H1 (cell line): ENCODE data around the gene BCKDHB. TPM values are rescaled to one million over a fixed set of nuclear protein-coding genes. Genes with fewer than 3 reads are reported as not detected.

ENCODE experiments used
- CTCF ChIA-PET: fragments of 300-600 bp; sonication (Branson Sonifier 250); formaldehyde crosslinking; loops from one replicate; lab custom pipeline; 2021; ENCODE audit not compliant: partially characterized antibody; lab: Charles Lee
- POLR2A ChIA-PET: fragments of 300-600 bp; sonication (Branson Sonifier 250); formaldehyde crosslinking; loops from one replicate; lab custom pipeline; 2021; ENCODE audit warnings: inconsistent platforms; ENCODE audit not compliant: partially characterized antibody; lab: Charles Lee
- DNase-seq, 2 experiments: peaks; one replicate each; pipeline versions ENCODE4 v3.0.0 to v3.0.0-alpha.2; 2010 to 2022; ENCODE audit warnings: low spot score in 2 of 2, low read depth in 1 of 2, mixed read lengths in 1 of 2
- FAIRE-seq: peaks from 2 replicates; lab custom pipeline; 2011; peaks lifted over from hg19 to GRCh38; lab: Jason Lieb, UNC
- H2AFZ ChIP-seq: 2 replicates; pipeline ENCODE4 v1.8.1; 2012; ENCODE audit warnings: low read length, inconsistent platforms
- H2AK5ac ChIP-seq: 2 replicates; pipeline ENCODE4 v1.6.1; 2013; ENCODE audit warnings: low read depth, low read length
- H2BK120ac ChIP-seq: replicated peaks from 2 replicates; pipeline ENCODE3; 2013; ENCODE audit warnings: low read depth, low read length, inconsistent platforms
- H2BK12ac ChIP-seq: 2 replicates; pipeline ENCODE4 v1.6.1; 2013; ENCODE audit warnings: low read depth, low read length
- H2BK15ac ChIP-seq: 2 replicates; pipeline ENCODE4 v1.6.1; 2013; ENCODE audit warnings: low read length
- H2BK20ac ChIP-seq: 2 replicates; pipeline ENCODE4 v1.6.1; 2013; ENCODE audit warnings: low read length
- H2BK5ac ChIP-seq: 2 replicates; pipeline ENCODE4 v1.6.1; 2013; ENCODE audit warnings: low read depth, low read length
- H3K14ac ChIP-seq: 2 replicates; pipeline ENCODE4 v1.6.1; 2013; ENCODE audit warnings: inconsistent platforms; ENCODE audit not compliant: insufficient read length
- H3K18ac ChIP-seq: 2 replicates; pipeline ENCODE4 v1.6.1; 2013; ENCODE audit warnings: low read length; ENCODE audit errors: extremely low read depth
- H3K23ac ChIP-seq: 2 replicates; pipeline ENCODE4 v1.6.1; 2013; ENCODE audit warnings: inconsistent platforms; ENCODE audit not compliant: insufficient read length
- H3K23me2 ChIP-seq: 2 replicates; pipeline ENCODE4 v1.6.1; 2013; ENCODE audit warnings: low read depth, low read length
- H3K27ac ChIP-seq: 2 replicates; pipeline ENCODE4 v1.6.1; 2011; ENCODE audit warnings: low read depth, low read length, inconsistent platforms
- H3K27me3 ChIP-seq, 4 experiments: replicated peaks in 1 of 4; 1 replicate in 1 of 4; 2 replicates in 3 of 4; pipeline versions ENCODE4 v1.6.1 to v1.8.1; 2011 to 2013; ENCODE audit warnings: low read length in 3 of 4, mild to moderate bottlenecking in 3 of 4, inconsistent platforms in 2 of 4, mixed read lengths in 2 of 4, moderate library complexity in 1 of 4; ENCODE audit not compliant: control insufficient read depth in 3 of 4, insufficient read depth in 3 of 4; ENCODE audit errors: extremely low read depth in 1 of 4
- H3K36me3 ChIP-seq, 4 experiments: 2 replicates each; pipeline versions ENCODE4 v1.6.1 to v1.8.1; 2011 to 2013; ENCODE audit warnings: mild to moderate bottlenecking in 4 of 4, low read length in 3 of 4, moderate library complexity in 2 of 4, control low read depth in 1 of 4, inconsistent platforms in 1 of 4; ENCODE audit not compliant: insufficient read depth in 4 of 4, control insufficient read depth in 2 of 4
- H3K4ac ChIP-seq: replicated peaks from 2 replicates; pipeline ENCODE3; 2013; ENCODE audit warnings: low read length, low read depth, mixed read lengths, inconsistent platforms; ENCODE audit not compliant: insufficient read length
- H3K4me1 ChIP-seq, 4 experiments: replicated peaks in 1 of 4; 1 replicate in 1 of 4; 2 replicates in 3 of 4; pipeline versions ENCODE4 v1.6.1 to v1.8.1; 2011 to 2013; ENCODE audit warnings: low read length in 3 of 4, inconsistent platforms in 2 of 4, mixed read lengths in 1 of 4; ENCODE audit not compliant: insufficient read depth in 4 of 4, control insufficient read depth in 3 of 4
- H3K4me2 ChIP-seq, 2 experiments: 2 replicates each; pipeline versions ENCODE4 v1.6.1 to v1.8.1; 2011 to 2013; ENCODE audit warnings: low read depth in 2 of 2, low read length in 2 of 2, control low read depth in 1 of 2, inconsistent platforms in 1 of 2, mild to moderate bottlenecking in 1 of 2; ENCODE audit not compliant: insufficient read depth in 1 of 2
- H3K4me3 ChIP-seq, 4 experiments: fragments of 200-600, 300-600 bp in 1 of 4; sonication (generic), shearing (Covaris generic), sonication (Bioruptor Twin) in 1 of 4; 2 replicates each; pipeline versions ENCODE4 v1.5.1 to v1.8.1; 2011 to 2016; ENCODE audit warnings: low read length in 4 of 4, low read depth in 3 of 4, control low read depth in 2 of 4, inconsistent platforms in 2 of 4, mild to moderate bottlenecking in 2 of 4, mixed read lengths in 1 of 4, moderate library complexity in 1 of 4; ENCODE audit not compliant: insufficient read depth in 2 of 4; ENCODE audit errors: extremely low read depth in 1 of 4
- H3K56ac ChIP-seq: replicated peaks from 2 replicates; pipeline ENCODE3; 2013; ENCODE audit warnings: low read depth, mild to moderate bottlenecking, mixed read lengths, low read length, inconsistent platforms; ENCODE audit not compliant: insufficient read length
- H3K79me1 ChIP-seq: 2 replicates; pipeline ENCODE4 v1.6.1; 2013; ENCODE audit warnings: low read depth, low read length, control low read depth
- H3K79me2 ChIP-seq, 2 experiments: 2 replicates each; pipeline versions ENCODE4 v1.6.1 to v1.8.1; 2012 to 2013; ENCODE audit warnings: low read length in 2 of 2, mild to moderate bottlenecking in 2 of 2, inconsistent platforms in 1 of 2; ENCODE audit not compliant: insufficient read depth in 2 of 2, control insufficient read depth in 1 of 2
- H3K9ac ChIP-seq, 4 experiments: replicated peaks in 1 of 4; 1 replicate in 1 of 4; 2 replicates in 3 of 4; pipeline versions ENCODE4 v1.6.1 to v1.8.1; 2011 to 2013; ENCODE audit warnings: low read depth in 3 of 4, low read length in 3 of 4, control low read depth in 2 of 4, mild to moderate bottlenecking in 2 of 4, moderate library complexity in 2 of 4, inconsistent platforms in 1 of 4; ENCODE audit errors: extremely low read depth in 1 of 4
- H3K9me3 ChIP-seq, 2 experiments: 2 replicates each; pipeline versions ENCODE4 v1.6.1 to v1.8.1; 2012 to 2013; ENCODE audit warnings: mild to moderate bottlenecking in 2 of 2, moderate library complexity in 2 of 2, control low read depth in 1 of 2, inconsistent platforms in 1 of 2, low read depth in 1 of 2, low read length in 1 of 2, mixed read lengths in 1 of 2; ENCODE audit not compliant: insufficient read depth in 2 of 2
- H4K20me1 ChIP-seq, 2 experiments: replicated peaks in 1 of 2; 2 replicates each; pipeline versions ENCODE3 to v1.8.1; 2011 to 2013; ENCODE audit warnings: inconsistent platforms in 2 of 2, low read length in 2 of 2, mild to moderate bottlenecking in 1 of 2; ENCODE audit not compliant: insufficient read depth in 2 of 2, control insufficient read depth in 1 of 2
- H4K5ac ChIP-seq: 2 replicates; pipeline ENCODE4 v1.6.1; 2013; ENCODE audit warnings: low read length, low read depth, mixed read lengths, inconsistent platforms; ENCODE audit not compliant: insufficient read length
- H4K8ac ChIP-seq: 2 replicates; pipeline ENCODE4 v1.8.0; 2013; ENCODE audit warnings: mild to moderate bottlenecking, moderate library complexity, low read length, inconsistent platforms; ENCODE audit not compliant: insufficient read depth; ENCODE audit errors: extremely low read depth
- H4K91ac ChIP-seq: replicated peaks from 2 replicates; pipeline ENCODE3; 2013; ENCODE audit warnings: low read length, mixed read lengths, inconsistent platforms; ENCODE audit not compliant: insufficient read length
- FOSL1 ChIP-seq: IDR thresholded peaks from 2 replicates; pipeline ENCODE4 v1.6.1; 2011; ENCODE audit warnings: mild to moderate bottlenecking, low read depth, low read length, moderate library complexity; ENCODE audit not compliant: insufficient read depth
- GTF2F1 ChIP-seq: IDR thresholded peaks from 2 replicates; pipeline ENCODE4 v1.6.1; 2012; ENCODE audit warnings: low read depth, low read length, improper control_type of control experiment, borderline replicate concordance
- TEAD4 ChIP-seq: IDR thresholded peaks from 2 replicates; pipeline ENCODE4 v1.6.1; 2012; ENCODE audit warnings: low read depth, low read length, inconsistent platforms, mixed read lengths
- ZNF274 ChIP-seq: IDR thresholded peaks from 2 replicates; pipeline ENCODE4 v1.7.0; 2012; ENCODE audit warnings: low read length, borderline replicate concordance; ENCODE audit errors: extremely low read depth
- WGBS, 2 experiments: shearing (Covaris generic) in 1 of 2; methylation state at CpG; one replicate each; pipeline versions ENCODE4 v1.1.6 to v1.1.7; 2013 to 2015; ENCODE audit warnings: low lambda C conversion rate in 2 of 2, mixed read lengths in 2 of 2, inconsistent platforms in 1 of 2, low coverage in 1 of 2, missing lambda C conversion rate in 1 of 2; ENCODE audit not compliant: insufficient replicate concordance in 2 of 2, insufficient coverage in 1 of 2, insufficient read length in 1 of 2; ENCODE audit errors: extremely low coverage in 1 of 2, missing lambda C conversion rate in 1 of 2; 5-methylcytosine and 5-hydroxymethylcytosine counted together
- polyA plus RNA-seq, 7 experiments: library from polyadenylated mRNA; depleted of rRNA in 3 of 7; stranded (reverse) in 5 of 7; unstranded in 2 of 7; fragments of >200 nt in 5 of 7; fragments of 200-250 nt in 2 of 7; gene quantifications; 1 replicate in 5 of 7; 2 replicates in 1 of 7; 4 replicates in 1 of 7; pipeline versions ENCODE4 v1.2.1 to v1.2.3, GENCODE V29; 2011 to 2013; ENCODE audit warnings: missing spikeins in 2 of 7, mixed read lengths in 2 of 7
- total RNA-seq: library from RNA; stranded (reverse); fragmentation: NEBNext Ultra II Directional; extraction: Animal tissue kit (Norgen Biotek cat#: 25700); gene quantifications from 2 replicates; pipeline ENCODE4 v1.2.1, GENCODE V29; 2021

Gene BCKDHB
- total and polyA plus RNA-seq, 2 of the 8 experiments (the other 6 are each of a cell fraction or from before 2014, with no cell fraction given): 22.1 to 30.8 TPM

GRCh38 chr6:80165143-80165542 is 58.7 kb downstream of the BCKDHB start:
- Histone ChIP-seq H3K79me2 (no peaks in the 10 kb centered on the region), H2AK5ac (no peak overlapping the region), H2BK120ac (no peak overlapping the region), H3K27me3 (no peaks in the 10 kb centered on the region), H4K8ac (no peak overlapping the region), H4K91ac (no peak overlapping the region), H3K18ac (no peak overlapping the region), H2BK20ac (no peak overlapping the region), H2BK5ac (no peak overlapping the region), H3K9ac (no peak overlapping the region)
- 93% methylated on average over 3 of the region's 3 CpGs; no CpG with 5 or more reads in 1 of the 2 experiments for WGBS, 2 experiments
- TF ChIP-seq TEAD4 (no peak), FOSL1 (no peak), ZNF274 (no peak), GTF2F1 (no peak)
- TF ChIP-seq, all 59 proteins: peak for 0
- Histone ChIP-seq H3K14ac (no peak overlapping the region), H3K79me1 (no peaks in the 10 kb centered on the region; the same call in 1 of the 2 replicates), H3K56ac (no peak overlapping the region), H2AFZ (no peak overlapping the region), H2BK12ac (no peak overlapping the region), H3K4me1 (no peaks in the 10 kb centered on the region; a peak in 1 of 7 replicates), H3K4ac (no peak overlapping the region), H3K4me2 (no peak overlapping the region), H3K23ac (no peak overlapping the region), H2BK15ac (no peak overlapping the region), H3K9me3 (no peaks in the 10 kb centered on the region), H3K36me3 (peaks cover 0 to 10% (median 2%) of the 10 kb centered on the region in 4 experiments; a peak in 2 of 8 replicates), H3K4me3 (no peak overlapping the region), H4K20me1 (no peaks in the 10 kb centered on the region), H3K23me2 (no peaks in the 10 kb centered on the region; the same call in 1 of the 2 replicates), H4K5ac (no peak overlapping the region), H3K27ac (no peak overlapping the region)
- ChIA-PET CTCF (interaction anchor here (1.3 kb wide), 2 partner anchors 49 to 216 kb away, joined by 3 to 4 read pairs; no protein-coding TSS in a partner anchor), POLR2A (no interaction called here)
- FAIRE-seq (no peak), DNase-seq (no peak)
